ENCODE measurements around the gene WWC2. TPM values are rescaled to one million over a fixed set of nuclear protein-coding genes. Genes with fewer than 3 reads are reported as not detected.
"Not testable (repeated sequence)": the region's sequence is repeated elsewhere in the genome, so short reads cannot be mapped to it uniquely, and the experiment has no call there.

The WWC2 gene
- total and polyA plus RNA-seq, 9 donors = 9.4 to 43.0 (median 32.5) TPM

DNA sequence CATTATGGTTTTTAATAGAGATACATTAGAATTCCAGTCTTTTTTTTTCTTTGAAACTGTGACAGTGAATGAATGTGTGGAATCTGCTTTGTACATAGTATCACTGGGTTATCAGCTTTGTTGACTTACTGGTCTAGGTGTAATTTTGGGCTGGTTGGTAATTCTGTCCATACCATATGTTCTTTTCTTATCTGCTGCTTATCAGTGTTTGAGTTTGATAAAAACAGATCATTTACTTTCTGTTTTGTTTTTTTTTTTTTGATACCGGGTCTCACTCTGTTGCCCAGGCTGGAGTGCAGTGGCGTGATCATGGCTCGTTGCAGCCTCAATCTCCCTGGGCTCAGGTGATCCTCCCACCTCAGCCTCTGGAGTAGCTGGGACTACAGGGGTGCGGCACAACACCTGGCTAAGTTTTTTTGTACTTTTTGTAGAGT is 12.4 kb downstream of the WWC2 start:
- no peaks in the 10 kb centered on the region for H3K36me3 ChIP-seq
- no peak for DNase-seq
- WGBS, 3 donors = 83 to 95% (median 84%) methylated on average over 4 of the region's 4 CpGs
- TF ChIP-seq, protein P1, sequence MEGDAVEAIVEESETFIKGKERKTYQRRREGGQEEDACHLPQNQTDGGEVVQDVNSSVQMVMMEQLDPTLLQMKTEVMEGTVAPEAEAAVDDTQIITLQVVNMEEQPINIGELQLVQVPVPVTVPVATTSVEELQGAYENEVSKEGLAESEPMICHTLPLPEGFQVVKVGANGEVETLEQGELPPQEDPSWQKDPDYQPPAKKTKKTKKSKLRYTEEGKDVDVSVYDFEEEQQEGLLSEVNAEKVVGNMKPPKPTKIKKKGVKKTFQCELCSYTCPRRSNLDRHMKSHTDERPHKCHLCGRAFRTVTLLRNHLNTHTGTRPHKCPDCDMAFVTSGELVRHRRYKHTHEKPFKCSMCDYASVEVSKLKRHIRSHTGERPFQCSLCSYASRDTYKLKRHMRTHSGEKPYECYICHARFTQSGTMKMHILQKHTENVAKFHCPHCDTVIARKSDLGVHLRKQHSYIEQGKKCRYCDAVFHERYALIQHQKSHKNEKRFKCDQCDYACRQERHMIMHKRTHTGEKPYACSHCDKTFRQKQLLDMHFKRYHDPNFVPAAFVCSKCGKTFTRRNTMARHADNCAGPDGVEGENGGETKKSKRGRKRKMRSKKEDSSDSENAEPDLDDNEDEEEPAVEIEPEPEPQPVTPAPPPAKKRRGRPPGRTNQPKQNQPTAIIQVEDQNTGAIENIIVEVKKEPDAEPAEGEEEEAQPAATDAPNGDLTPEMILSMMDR (IDR thresholded peaks at IDR 0.05) = no peak
- TF ChIP-seq EP300 (IDR thresholded peaks at IDR 0.05) = no peak
- no peak for TF ChIP-seq POLR2A (IDR thresholded peaks at IDR 0.05)
- no peaks in the 10 kb centered on the region for H3K9me3 ChIP-seq
- intact Hi-C loops (cut with DNase I) = no loop called here
- no peak overlapping the region for H3K4me3 ChIP-seq
- peaks cover 3% of the 10 kb centered on the region for H3K4me1 ChIP-seq (ENCODE audit: insufficient read depth)
- H3K27ac ChIP-seq = no peak overlapping the region
- no peaks in the 10 kb centered on the region for H3K27me3 ChIP-seq

DNA sequence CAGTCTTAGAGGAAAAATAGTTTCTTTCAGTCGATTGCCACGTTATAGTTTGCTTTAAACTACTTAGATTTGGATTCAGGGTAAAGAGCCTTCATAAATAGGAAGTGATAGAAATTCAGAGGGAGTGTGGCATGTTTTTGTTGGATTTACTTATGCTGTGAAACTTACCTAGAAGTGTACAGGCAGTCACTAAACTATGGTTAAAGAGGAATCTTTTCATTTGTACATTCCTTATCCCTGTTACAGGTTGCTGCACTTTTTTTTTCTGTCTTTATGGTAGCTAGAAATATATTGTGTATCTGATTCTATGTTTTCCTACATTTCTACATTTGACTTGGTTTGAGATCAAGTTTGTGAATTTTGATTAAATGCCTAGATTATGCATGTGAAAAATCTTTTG is 19.1 kb downstream of the WWC2 start:
- intact Hi-C loops (cut with DNase I) = no loop called here
- no peak for DNase-seq
- Histone ChIP-seq H3K36me3 (no peaks in the 10 kb centered on the region), H3K4me1 (ENCODE audit: insufficient read depth) (peaks cover 1% of the 10 kb centered on the region), H3K27me3 (no peaks in the 10 kb centered on the region), H3K4me3 (no peak overlapping the region), H3K9me3 (no peaks in the 10 kb centered on the region), H3K27ac (no peak overlapping the region)
- 50 to 60% (median 52%) methylated on average over 2 of the region's 2 CpGs for WGBS, 3 donors
- TF ChIP-seq EP300 (IDR thresholded peaks at IDR 0.05) = no peak
- no peak for TF ChIP-seq POLR2A (IDR thresholded peaks at IDR 0.05)
- TF ChIP-seq, protein P1 (IDR thresholded peaks at IDR 0.05) = no peak

DNA sequence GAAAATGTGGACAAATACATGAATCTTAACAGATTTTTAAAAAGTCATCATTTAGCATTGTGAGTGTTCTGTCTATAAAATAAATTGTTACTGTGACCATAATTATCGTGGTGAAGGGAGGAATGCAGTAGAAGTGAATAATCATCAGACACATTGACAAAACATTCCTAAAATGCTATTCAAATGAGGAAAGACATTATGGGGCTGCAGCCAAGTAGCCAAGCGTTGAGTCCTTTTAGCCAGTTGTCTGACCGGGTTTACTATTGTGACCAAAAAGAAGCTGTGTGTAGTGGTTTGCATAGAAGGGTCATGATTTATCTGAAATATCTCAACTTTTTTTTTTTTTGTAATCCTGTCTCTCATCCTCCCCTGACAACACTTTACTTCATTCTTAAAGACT is 19.5 kb downstream of the WWC2 start:
- DNase-seq = no peak
- no peaks in the 10 kb centered on the region for H3K27me3 ChIP-seq
- no peaks in the 10 kb centered on the region for H3K36me3 ChIP-seq
- intact Hi-C loops (cut with DNase I) = no loop called here
- TF ChIP-seq, protein P1 (IDR thresholded peaks at IDR 0.05) = no peak
- TF ChIP-seq EP300 (IDR thresholded peaks at IDR 0.05) = no peak
- TF ChIP-seq POLR2A (IDR thresholded peaks at IDR 0.05) = no peak
- no peak overlapping the region for H3K4me3 ChIP-seq
- H3K9me3 ChIP-seq = no peaks in the 10 kb centered on the region
- no peak overlapping the region for H3K27ac ChIP-seq
- 3 to 11% (median 3%) methylated on average over 3 of the region's 3 CpGs for WGBS, 3 donors
- peaks cover 1% of the 10 kb centered on the region for H3K4me1 ChIP-seq (ENCODE audit: insufficient read depth)

DNA sequence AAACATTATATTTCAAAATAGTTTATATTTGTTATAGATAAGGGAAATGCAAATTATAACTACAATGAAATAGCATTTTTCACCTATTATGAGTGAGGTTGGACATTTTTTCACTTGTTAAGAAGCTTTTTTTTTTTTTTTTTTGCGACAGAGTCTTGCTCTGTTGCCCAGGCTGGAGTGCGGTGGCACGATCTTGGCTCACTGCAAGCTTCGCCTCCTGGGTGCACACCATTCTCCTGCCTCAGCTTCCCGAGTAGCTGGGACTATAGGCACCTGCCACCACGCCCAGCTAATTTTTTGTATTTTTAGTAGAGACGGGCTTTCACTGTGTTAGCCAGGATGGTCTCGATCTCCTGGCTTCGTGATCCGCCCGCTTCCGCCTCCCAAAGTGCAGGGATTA is 22.6 kb downstream of the WWC2 start:
- H3K27me3 ChIP-seq; H3K4me1 ChIP-seq (ENCODE audit: insufficient read depth); H3K4me3 ChIP-seq; H3K36me3 ChIP-seq; intact Hi-C loops (cut with DNase I); H3K9me3 ChIP-seq; DNase-seq; H3K27ac ChIP-seq: not testable (repeated sequence)
- 96 to 98% (median 96%) methylated on average over 12 of the region's 12 CpGs for WGBS, 3 donors

DNA sequence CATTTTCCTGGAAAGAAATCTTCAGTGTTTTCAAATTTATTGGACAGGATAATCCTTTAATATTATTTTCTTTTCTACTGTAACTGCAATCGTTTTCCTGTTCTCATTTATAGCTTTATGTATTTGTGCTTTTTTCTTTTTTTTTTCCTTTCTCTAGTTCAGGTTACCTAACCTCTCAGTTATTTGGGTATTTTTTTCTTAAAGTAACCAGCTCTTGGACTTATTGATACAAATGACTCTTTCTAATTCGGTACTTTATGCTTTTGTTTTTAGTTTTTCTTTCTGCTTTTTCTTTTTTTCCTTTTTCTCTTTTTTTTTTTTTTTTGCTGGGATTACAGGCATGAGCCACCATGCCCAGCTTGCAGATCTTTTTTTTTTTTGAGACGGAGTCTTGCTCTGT is 25.2 kb downstream of the WWC2 start:
- intact Hi-C loops (cut with DNase I) = no loop called here
- Histone ChIP-seq H3K4me3 (no peak overlapping the region), H3K27me3 (no peaks in the 10 kb centered on the region), H3K4me1 (ENCODE audit: insufficient read depth) (peaks cover 10% of the 10 kb centered on the region), H3K36me3 (no peaks in the 10 kb centered on the region), H3K27ac (peak overlapping the region in 1 of 2 donors; percentile 23), H3K9me3 (no peaks in the 10 kb centered on the region)
- TF ChIP-seq EP300 (IDR thresholded peaks at IDR 0.05) (no peak), POLR2A (IDR thresholded peaks at IDR 0.05) (no peak)
- 9 to 11% (median 10%) methylated on average over 3 of the region's 3 CpGs for WGBS, 3 donors
- DNase-seq = no peak
